ENCODE measurements around the gene TMC4.

- TF ChIP-seq CTCF (conservative IDR thresholded peaks at IDR 0.05; ENCODE audit: low read depth, low read length), result no peak
- no peak for TF ChIP-seq EZH2 (IDR thresholded peaks at IDR 0.05; ENCODE audit: low read length, unreplicated experiment)
- TF ChIP-seq EZH2phosphoT487 (IDR thresholded peaks at IDR 0.05; ENCODE audit: borderline replicate concordance, low read length), result no peak
Measured at GRCh38 chr19:54154603-54155345, 18.2 kb downstream of the TMC4 start.

Measured in PC-3 (cell line).